GDM1 (cell line): ENCODE measurements around the gene CREB3L2.
"Not testable (repeated sequence)": the region's sequence is repeated elsewhere in the genome, so short reads cannot be mapped to it uniquely, and the experiment has no call there.

Experiments
- DNase-seq: peaks from one replicate; lab custom pipeline; 2025; lab: John Stamatoyannopoulos, UW

CREB3L2 gene, protein sequence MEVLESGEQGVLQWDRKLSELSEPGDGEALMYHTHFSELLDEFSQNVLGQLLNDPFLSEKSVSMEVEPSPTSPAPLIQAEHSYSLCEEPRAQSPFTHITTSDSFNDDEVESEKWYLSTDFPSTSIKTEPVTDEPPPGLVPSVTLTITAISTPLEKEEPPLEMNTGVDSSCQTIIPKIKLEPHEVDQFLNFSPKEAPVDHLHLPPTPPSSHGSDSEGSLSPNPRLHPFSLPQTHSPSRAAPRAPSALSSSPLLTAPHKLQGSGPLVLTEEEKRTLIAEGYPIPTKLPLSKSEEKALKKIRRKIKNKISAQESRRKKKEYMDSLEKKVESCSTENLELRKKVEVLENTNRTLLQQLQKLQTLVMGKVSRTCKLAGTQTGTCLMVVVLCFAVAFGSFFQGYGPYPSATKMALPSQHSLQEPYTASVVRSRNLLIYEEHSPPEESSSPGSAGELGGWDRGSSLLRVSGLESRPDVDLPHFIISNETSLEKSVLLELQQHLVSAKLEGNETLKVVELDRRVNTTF

DNA sequence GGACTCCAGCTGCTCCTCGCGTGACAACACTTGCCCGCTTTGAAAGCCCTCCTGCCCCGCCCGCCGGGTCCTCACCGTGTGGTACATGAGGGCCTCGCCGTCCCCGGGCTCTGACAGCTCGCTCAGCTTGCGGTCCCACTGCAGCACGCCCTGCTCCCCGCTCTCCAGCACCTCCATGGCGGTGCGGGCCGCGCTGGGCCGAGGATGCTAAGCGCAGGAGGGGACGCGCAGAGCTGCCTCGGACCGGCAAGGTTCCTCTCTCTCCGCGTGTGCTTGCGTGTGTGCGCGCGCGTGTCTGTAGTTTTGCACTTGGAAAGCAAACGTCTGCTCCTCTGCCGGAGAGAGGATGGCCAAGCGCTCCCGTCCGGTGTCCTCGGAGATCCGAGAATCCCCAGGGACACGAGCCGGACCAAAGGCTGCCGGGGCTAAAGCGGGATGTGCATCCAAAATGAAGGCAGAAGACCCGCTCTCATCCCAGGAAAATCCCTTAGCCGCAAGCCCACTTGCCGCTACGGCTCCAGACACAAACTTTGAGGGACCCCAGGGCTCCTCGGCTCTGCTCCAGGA lies at the start of gene CREB3L2:
TSS of gene CREB3L2 (minus strand) at position 558 of the 567 bp plus-strand sequence. CDS start at position 177, 381 bp downstream.
- DNase-seq = peak; percentile 52

DNA sequence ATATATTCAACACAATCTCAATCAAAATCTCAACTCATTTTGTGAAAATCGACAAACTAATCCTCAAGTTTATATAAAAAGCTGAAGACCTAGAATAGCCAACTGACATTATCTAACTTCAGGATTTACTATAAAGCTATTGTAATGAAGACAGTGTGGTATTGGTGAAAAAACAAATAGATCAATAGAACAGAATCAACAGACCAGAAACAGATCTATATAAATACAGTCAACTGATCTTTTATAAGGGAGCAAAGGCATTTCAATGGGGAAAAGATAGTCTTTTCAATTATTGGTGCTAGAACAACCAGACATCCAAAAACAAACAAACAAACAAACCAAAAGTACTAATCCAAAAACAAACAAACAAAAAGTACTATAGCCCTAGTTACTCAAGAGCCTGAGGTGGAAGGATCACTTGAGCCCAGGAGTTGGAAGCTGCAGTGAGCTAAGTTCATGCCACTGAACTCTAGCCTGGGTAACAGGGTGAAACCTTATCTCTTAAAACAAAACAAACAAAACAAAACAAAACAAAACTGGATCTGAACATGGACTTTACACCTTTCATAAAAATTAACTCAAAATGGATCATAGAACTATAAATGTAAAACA lies 47.7 kb upstream of the CREB3L2 start:
- no peak for DNase-seq

GRCh38 chr7:138047907-138048306 lies 46.0 kb upstream of the CREB3L2 start:
- no peak for DNase-seq

GRCh38 chr7:138044897-138045296 lies 43.0 kb upstream of the CREB3L2 start:
- DNase-seq = no peak

GRCh38 chr7:138040063-138040462 lies 38.2 kb upstream of the CREB3L2 start:
- DNase-seq = not testable (repeated sequence)

DNA sequence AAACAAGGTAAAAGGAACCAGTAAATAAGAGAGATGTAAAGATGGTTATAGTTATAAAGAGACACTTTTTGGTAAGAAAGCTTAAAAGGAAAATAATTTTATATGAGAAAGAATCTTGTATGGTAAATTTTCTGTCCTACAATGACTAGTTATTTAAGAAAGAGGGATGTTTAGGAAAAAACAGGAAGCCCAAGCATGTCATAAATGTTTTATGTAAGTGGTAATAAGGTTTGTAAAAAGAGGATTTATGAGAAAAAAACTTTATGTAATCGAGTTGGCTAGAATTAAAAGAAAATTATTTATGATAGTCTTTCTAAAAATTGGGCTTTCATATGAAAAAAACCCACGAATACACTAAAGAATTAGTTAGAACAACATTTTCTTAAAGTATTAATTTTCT lies 34.2 kb upstream of the CREB3L2 start:
- no peak for DNase-seq

DNA sequence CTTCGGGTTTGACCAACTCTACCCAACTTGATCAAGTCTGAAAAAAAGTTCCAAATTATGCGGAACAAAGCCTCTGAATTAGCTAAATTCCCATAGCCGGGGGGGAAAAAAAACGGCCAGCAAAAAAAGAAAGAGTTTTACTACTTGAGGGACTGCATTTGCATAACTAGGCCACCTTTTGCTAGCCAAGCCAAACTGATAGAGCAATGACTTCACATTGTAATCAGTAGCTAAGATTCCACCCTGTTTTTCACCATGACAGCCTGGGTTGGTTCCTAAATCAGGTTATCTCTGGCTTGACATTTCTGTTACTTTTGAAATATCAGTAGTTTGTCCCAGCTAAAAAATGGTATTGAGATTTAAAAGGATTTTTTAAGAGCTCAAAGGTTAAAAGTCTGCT lies 31.4 kb upstream of the CREB3L2 start:
- no peak for DNase-seq

- DNase-seq = no peak
These were observed 30.9 kb upstream of the CREB3L2 start for GRCh38 chr7:138032770-138033169.

GRCh38 chr7:138032186-138032585 lies 30.3 kb upstream of the CREB3L2 start:
- DNase-seq = no peak

GRCh38 chr7:138030679-138031351 lies 28.9 kb upstream of the CREB3L2 start:
- DNase-seq = no peak

GRCh38 chr7:138029941-138030340 lies 28.1 kb upstream of the CREB3L2 start:
- no peak for DNase-seq

GRCh38 chr7:138029126-138029525 lies 27.2 kb upstream of the CREB3L2 start:
- DNase-seq = no peak

- no peak for DNase-seq
These were observed 25.2 kb upstream of the CREB3L2 start for GRCh38 chr7:138027100-138027499.

DNA sequence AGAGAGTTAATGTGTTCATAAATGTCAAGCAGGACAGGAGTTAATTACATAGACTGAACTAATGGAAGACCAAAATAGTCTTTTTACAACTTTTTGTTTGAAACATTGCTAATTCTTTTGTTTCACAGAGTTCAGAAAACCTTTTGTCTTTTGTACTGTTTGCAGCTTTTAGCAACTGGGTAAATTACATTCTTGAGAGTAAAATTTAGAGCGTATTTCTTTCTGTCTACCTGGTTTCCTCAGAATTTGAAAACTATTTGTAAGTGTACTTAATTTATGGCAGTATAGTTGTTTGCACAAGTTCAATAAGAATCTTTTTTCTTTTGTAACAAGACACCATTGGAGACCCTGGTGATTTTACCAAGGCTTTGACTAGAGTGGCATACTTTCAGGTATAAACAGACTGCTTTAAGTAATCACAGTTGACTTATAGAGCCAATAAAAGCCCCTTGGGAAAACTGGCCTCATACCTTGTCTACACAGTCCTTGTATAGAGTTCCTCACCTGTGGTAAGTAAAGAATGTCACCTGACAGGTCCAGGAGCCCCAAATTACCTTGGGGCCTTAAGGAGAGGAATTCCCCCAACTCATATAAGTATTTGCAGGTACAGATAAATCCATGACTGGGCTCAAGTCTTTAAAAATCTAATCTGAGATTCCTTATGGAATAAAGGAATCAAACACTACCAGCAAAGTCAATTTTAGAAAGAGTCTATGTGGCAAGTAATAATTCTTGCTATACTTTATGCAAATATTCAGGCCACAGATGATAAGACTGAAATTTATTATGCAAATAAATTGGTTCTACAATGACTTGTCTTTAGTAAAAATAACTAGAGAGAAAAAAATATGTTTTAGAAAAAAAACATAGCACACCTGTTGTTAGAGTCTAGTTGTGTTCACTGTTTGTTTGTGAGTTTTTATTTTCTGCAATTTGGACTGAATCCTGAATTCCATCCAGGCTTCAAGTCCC lies 23.6 kb upstream of the CREB3L2 start:
- DNase-seq = no peak

- no peak for DNase-seq
These were observed 22.9 kb upstream of the CREB3L2 start for GRCh38 chr7:138024765-138025164.

DNA sequence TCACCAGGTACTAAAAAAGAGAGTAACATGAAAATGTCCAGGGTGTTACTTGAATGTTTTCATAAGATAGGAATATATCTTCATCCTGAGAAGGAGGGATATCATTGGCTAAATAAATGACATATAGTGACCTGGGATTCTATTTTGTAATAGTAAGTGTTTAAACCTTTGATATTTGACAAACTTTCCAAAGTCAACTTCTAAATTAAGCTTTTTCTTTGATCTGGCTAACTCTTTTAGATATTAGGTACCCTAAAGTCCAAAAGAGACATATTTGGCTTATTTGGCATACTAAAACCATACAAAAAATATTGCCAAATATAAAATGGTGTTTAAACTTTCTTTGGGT lies 22.4 kb upstream of the CREB3L2 start:
- no peak for DNase-seq

DNA sequence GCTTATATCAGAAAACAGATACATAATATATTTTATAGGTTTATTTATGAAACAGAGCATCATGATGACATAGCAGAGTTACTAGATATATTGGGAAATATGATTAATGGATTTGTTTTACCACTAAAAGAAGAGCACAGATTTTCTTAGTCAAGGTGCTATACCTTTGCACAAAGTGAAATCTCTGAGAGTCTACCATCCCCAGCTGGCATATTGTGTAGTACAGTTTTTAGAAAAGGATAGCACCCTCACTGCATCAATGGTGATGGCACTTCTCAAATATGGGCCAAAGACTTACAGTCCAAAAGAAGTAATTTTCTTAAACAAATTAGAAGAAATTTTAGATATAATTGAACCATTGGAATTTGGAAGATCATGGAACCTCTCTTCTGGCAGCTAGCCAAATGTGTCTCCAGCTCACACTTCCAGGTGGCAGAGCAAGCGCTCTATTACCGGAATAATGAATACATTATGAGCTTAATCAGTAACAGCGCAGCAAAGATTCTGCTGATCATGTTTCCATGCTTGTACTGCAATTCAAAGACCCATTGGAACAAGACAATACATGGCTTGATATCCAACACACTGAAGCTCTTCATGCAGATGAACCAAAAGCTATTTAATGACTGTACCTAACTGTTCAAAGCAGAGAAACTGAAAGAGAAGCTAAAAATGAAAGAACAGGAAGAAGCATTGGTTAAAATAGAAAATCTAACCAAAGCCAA lies 21.9 kb upstream of the CREB3L2 start:
- no peak for DNase-seq

DNA sequence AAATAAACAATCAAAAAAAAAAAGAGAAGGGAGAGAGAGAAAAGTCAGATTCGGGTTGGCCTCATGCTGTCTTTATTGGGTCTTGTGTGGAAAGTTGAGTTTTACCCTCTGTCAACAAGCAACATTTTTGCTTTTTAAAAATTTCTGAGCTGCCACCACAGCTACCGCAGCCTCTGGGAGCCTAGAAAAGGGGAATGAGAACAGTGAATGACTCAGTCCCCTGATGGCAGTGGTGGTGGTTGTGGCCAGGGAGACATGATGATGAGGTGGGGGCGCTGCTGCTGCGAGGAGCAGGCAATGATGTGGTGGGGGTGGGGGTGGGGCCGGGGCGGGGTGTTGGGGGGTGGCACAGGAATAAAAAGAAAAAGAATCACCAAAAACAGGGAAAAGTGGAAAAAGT lies 20.0 kb upstream of the CREB3L2 start:
- no peak for DNase-seq

GRCh38 chr7:138017992-138018391 lies 16.1 kb upstream of the CREB3L2 start:
- no peak for DNase-seq

- DNase-seq = no peak
These were observed 13.2 kb upstream of the CREB3L2 start for GRCh38 chr7:138015096-138015495.

DNA sequence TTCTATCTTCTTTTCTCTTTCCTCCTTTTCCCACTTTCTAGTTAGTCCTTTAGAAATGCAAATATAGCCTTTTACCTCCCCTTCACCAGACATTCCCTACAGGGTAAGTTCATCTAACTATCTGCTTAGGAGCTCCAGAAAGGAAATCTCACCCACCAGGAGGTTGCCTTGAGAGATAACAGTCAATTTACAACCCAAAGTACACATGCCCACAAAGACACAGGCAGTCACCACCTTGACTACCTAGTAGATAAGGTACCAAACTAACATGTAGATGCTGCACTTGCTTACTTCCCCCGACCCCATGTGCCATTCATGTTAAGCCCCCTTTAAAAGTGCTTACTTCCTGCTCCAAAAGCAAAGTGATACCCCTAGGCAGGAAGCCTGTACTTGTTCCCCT lies 12.8 kb upstream of the CREB3L2 start:
- DNase-seq = no peak
